Bone marrow (tissue), 2 donors: ENCODE measurements around the gene MPND.
"Not testable (repeated sequence)": the region's sequence is repeated elsewhere in the genome, so short reads cannot be mapped to it uniquely, and the experiment has no call there.

Experiments used
- DNase-seq, 2 donors: peaks; one replicate each; lab custom pipeline; 2025; lab: John Stamatoyannopoulos, UW

MPND gene

DNA sequence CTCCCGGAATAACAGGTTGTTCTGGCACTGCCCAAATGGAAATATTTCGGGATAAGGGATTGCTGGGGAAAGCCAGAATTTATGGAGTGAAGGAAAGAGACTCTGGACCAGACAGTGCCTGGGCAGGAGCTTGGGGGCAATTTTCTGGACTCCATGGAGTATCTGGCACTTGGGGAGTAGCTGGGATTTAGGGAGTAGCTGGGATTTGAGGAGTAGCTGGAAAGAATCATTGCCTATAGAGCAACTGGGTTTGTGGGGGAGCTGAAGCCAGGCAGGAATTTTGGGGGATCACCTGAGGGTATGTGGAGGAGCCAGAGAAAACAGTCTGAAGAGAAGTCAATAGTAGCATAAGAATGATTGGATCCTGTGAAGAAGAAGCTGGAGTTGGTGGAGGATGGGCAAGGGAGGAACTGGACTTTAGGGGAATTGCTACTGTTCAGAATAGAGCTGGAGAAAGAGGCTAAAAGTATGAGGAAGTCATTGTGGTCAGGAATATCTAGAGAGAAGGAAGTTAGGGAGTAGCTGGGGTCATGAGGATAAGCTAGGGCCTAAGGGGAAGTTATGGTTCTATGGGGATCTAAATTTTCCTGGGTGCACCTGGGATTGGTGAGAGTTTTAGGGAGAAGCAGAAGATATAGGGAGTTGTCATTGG is 24.2 kb upstream of the MPND start:
- DNase-seq, result no peak

DNA sequence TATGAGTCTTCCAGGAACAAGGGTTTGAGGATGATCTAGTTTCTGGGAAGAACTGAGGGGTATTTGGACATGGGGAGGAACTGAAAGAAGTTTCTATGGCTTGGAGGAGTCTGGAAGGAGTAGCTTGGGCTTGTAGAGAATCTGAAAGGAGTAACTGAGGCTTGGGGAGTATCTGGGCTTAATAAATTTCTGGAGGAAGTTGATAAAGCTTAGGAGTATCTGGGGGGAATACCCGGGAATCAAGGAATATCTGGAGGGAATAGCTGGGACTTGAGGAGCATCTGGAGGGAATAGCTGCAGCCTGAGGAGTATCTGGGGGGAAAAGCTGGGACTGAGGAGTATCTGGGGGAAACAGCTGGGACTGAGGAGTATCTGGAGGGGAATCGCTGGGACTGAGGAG is 22.9 kb upstream of the MPND start:
- DNase-seq, result no peak

DNA sequence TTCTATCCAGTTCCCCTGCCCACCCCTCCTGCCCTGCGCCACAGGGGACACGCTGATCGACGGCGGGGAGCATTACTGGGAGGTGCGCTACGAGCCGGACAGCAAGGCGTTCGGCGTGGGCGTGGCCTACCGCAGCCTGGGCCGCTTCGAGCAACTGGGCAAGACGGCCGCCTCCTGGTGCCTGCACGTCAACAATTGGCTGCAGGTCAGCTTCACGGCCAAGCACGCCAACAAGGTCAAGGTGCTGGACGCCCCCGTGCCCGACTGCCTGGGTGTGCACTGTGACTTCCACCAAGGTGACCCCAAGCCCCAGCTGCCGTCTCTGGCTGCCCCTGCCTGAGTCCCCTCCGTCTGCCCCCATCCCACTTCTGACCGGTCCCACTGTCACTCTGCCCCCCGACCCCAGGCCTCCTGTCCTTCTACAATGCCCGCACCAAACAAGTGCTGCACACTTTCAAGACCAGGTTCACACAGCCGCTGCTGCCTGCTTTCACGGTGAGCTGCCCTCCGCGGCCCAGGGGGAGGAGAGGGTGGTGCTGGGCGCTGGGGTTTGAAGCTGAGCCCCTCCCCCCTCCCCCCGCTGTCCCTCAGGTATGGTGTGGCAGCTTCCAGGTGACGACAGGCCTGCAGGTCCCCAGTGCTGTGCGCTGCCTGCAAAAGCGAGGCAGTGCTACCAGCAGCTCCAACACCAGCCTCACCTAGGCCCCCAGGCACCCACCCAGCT is 20.3 kb upstream of the MPND start:
- DNase-seq, result no peak

DNA sequence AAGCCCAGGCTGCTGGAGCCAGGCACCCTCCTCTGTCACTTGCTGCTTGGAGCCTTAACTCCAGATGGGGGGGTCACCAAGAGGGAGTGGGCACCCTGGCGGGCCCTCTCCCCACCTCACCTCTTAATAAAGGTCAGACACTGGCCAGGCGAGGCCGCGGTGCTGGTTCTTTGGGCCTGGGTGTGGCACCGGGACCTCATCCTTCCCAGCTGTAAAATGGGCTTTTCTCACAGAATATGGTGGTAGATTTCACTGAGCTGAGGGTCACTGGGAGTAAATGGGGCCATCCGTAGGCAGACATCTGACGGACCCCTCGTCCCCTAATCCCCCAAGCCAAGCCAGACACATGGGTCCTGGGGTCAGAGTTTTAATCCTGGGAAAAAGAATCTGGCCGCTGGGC is 19.7 kb upstream of the MPND start:
- no peak for DNase-seq

DNA sequence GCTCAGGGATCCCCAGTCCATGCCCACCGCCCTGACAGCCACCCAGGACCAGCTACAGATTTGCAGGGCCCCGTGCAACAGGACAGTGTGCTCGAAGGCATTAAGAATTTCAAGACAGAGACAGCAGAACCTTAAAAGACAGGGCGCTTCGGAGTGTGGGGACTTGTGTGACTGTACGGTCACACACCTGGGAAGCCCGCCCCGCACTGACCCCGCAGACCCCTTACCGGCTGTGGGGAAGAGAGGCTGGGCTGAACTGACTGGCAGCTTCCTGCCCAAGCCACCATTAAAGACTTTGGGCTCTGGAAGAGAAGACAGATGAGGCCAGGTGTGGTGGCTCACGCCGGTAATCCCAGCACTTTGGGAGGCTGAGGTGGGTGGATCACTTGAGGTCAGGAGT is 19.1 kb upstream of the MPND start:
- DNase-seq, result no peak

DNA sequence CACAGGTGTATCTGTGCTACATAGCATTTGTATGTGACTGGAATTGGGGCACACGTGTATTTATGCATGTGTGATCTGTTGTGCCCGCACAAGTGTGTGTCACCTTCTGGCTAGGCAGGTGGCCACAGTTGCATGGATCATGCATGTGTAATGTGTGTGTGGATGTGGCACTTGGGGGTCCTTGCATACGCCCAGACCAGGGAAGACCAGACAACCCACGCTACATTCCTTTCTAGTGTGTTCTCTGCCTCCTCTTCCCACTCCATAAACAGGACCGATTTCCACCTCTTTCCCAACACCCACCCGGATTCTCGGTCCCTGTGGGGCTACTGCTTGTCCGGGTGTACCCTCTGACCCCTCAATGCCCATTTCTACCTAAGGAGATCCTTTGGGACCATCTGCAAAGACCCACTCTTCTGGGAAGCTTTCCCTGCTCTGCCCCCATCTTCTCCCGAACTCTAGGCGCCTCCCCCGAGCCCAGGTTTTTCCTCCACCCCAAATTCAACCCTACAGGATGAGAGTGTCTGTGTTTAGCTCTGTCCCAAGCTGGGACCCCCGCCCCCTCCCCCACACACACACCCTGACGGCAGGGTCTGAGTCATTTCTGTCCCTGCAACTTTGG is 17.0 kb upstream of the MPND start:
- no peak for DNase-seq

DNA sequence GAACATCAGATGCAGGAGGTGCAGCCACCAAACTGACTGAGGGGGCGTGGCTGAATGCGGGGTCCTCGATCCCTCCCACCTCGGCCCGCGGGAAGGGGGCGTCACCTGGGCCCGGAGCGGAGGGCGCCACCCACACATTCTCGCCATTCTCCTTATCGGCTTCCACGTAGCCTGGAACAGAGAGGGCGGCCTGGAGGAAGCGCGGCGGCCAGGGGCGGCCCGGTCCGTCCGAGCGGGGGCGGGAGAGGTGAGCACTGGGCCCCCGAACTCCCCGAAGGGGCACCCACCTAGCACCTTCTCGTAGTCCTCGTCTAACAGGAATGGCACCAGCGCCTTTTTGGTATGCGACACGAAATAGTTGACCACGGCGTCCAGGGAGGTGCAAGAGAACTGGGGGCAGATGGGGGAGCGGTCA is 16.5 kb upstream of the MPND start:
- DNase-seq, result no peak

DNA sequence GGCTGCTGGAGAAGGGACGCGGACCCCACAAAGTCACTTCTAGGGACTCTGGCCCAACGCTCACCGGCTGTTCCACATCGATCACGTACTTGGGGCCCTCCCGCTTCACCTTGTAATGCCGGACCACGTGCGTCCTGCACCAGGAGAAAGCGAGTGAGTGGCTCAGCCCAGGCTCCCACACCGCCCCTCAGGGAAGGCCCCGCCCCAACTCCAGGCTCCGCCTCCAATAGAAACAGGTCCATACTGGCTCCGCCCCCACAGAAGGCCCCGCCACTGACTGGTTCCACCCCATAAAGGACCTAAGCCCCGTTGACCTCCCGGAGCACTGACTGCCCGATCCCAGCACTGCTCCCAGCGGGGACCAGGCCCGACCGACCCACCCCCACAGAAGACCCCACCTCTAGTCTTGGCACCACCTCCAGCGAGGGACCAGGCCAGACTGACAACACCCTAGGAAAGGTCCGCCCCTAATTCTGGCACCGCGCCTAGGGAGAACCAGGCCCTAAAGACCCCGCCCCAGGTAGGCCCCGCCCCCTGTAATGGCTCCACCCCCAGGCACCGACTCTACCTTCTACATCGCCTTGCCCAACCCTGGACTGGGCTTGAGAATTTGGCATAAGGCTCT is 16.0 kb upstream of the MPND start:
- DNase-seq, result no peak

DNA sequence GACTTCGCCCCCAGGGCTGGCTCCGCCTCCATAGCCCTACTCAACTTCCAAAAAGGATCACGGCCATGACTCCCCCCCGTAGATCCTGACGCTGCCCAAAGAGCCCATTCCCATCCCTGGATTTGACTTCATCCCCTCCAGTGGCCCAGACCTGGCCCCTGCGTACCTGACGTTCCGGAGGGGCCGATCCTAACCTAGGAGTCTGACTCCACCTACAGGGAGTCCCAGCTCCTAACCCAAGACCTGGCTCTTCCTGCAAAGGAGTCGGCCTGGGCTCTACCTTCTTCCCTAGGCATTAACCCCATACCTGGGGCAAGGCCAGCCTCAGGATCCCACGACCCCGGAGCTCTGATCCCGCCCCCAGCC is 15.5 kb upstream of the MPND start:
- no peak for DNase-seq

DNA sequence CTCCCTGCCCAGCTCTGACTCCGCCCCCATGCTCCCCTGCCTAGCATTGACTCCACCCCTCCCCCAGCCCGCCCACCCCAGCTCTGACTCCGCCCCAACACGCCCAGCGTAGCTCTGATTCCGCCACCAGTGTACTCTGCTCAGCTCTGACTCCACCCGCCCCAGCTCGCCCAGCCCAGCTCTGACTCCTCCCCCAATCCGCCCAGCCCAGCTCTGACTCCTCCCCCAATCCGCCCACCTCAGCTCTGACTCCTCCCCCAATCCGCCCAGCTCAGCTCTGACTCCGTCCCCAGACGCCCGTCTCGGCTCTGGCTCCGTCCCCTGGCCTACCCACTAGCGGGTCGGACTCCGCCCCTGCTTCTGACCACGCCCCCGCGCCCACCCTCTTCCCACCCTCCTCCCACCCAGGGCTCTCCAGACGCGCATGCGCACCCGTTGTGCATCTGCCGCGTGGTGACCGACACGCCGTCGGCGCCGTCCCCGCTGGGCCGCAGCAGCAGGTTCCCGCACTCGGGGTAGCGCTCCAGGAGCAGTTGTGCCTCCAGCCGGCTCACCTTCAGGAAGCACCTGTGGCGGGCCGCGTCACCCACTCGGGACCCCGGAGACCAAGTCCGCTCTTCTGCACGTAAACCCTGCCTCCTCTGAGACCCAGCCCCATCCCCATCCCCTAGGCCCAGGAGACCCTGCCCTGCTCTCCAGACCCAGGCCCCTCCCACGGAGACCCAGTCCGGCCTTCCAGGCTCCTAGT is 14.9 kb upstream of the MPND start:
- DNase-seq, result peak; percentile 79 to 91

DNA sequence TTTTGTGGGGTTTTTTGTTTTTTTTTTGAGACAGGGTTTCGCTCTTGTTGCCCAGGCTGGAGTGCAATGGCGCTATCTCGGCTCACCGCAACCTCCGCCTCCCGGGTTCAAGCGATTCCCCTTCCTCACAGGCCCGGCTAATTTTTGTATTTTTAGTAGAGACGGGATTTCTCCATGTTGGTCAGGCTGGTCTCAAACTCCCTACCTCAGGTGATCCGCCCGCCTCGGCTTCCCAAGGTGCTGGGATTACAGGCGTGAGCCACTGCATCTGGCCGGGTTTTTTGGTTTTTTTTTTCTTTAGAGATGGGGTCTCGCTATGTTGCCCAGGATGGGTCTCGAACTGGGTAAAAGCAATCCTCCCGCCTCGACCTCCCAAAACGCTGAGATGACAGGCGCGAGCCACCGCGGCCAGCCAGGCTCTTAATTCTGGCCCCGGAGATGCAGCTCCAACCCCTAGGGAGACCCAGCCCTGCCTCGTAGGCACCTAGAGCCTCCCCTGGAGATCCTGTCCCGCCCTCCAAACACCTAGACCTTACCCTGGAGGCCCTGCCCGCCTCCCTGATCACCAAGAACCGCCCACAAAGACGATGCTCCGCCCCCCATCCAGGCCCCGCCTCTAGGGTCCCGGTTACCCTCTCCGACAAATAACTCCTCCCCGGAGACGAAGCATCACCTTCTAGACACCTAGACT is 14.2 kb upstream of the MPND start:
- not testable (repeated sequence) for DNase-seq

DNA sequence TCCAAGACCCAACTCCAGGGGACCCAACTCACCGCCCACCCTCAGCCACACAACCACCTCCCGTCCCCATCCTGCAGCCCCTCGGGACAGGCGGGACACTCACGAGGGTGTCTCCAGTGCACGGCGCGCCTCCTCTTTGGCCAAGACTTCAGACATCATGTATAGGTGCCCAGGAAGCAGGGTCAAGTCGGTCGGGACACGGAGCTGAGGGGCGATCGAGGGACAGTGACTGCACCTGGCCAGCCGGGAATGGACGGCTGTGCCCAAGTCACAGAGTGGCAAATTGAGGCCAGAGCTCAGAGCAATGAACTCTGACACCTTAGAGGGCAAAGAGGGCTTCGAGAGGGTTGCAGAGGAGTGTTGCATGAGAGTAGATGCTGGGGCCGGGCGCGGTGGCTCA is 13.5 kb upstream of the MPND start:
- DNase-seq, result no peak

DNA sequence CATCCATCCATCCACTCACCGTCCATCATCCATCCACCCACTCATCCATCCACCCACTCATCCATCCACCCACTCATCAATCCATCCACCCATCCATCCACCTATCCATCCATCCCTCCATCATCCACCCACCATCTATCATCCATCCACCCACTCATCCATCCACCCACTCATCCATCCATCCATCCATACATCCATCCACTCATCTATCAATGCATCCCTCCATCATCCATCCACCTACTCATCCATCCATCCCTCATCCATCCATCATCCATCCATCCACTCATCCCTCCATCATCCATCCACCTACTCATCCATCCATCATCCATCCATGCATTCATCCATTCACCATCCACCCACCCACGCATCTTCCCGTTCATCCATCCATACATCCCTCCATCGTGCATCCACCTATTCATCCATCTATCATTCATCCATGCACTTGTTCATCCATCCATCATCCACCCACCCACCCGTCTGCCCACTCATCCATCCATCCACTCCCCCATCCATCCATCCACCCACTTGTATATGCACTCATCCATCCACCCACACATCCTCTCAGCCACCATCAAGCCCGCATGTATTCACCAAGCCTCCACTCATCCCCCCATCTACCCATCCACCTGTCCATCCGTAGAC is 8.3 kb upstream of the MPND start:
- DNase-seq, result no peak

DNA sequence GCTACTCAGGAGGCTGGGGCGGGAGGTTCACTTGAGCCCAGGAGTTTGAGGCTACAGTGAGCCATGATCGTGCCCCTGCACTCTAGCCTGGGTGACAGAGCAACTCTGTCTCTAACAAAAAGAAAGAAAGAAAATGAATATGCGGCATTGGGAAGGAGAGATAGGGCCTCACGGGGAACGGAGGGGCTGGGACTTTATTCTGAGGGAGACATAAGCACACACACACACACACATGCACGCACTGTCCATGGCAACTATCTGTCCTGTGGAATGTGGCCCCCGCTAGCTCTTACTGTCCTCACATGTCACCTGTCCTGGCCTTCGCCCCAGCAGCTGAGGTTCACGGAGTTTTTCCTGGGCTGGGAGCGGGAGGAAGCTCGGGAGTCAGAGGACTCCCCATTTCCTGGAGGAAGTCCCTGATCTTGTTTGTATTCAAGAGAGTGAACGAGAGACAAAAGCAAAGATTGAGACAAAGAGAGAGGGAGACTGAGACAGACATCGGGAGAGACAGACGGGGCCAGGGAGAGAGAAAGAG is 5.4 kb upstream of the MPND start:
- DNase-seq, result no peak

DNA sequence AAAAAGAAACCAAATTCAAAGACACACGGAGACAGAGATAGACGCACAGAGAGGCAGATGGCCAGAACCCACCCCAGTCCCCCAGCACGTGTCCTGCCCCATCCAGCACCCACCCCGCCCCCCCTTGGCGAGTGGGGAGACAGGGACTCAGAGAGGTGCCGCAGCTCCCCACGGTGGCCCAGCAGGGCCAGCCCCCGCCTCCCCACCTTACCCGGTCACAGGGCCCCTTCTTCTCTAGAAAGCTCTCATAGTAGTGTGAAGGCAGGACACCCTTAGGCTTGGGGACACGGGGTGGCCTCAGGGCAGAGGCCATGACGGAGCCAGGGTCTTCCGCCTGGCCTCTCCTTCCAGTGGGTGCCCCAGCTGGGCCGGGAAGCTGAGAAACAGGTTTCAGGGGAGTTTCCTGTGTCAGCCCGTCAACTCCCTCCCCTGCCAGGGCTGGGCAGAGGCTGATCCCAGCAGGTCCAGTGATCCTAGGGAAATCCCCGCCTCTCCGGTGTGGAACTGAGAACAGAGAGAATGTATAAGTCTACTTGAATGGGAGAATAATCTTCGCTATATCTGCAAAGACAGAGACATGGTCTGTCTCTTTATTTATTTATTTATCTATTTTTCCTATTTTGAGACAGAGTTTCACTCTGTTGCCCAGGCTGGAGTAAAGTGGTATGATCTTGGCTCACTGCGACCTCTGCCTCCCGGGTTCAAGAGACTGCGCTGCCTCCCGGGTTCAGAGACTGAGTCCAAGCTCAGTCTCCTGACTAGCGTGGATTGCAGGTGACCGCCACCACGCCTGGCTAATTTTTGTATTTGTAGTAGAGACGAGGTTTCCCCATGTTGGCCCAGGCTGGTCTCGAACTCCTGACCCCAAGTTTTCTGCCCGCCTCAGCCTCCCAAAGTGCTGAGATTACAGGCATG is 4.7 kb upstream of the MPND start, which contains the start of gene STAP2:
Gene STAP2, minus strand, starts transcription at position 387 of the 915 bp plus-strand sequence. Its CDS starts 74 bp downstream, at position 313.
- DNase-seq, result peak in 1 of 2 donors; percentile 45

DNA sequence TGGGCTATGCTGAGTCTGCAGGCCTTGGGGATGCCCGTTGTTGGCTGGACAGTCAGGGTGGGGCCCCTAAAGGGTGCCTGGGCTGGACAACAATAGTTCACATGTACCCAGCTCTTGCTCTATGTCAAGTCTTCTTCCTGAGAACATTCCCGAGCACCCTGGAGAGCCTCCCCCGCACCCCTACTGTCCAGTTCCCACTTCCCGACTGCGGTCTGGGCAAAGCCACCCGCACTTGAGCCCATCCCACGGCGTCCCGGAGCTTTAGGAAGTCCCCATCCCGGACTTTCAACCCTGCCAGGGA is 1.1 kb upstream of the MPND start:
- no peak for DNase-seq

DNA sequence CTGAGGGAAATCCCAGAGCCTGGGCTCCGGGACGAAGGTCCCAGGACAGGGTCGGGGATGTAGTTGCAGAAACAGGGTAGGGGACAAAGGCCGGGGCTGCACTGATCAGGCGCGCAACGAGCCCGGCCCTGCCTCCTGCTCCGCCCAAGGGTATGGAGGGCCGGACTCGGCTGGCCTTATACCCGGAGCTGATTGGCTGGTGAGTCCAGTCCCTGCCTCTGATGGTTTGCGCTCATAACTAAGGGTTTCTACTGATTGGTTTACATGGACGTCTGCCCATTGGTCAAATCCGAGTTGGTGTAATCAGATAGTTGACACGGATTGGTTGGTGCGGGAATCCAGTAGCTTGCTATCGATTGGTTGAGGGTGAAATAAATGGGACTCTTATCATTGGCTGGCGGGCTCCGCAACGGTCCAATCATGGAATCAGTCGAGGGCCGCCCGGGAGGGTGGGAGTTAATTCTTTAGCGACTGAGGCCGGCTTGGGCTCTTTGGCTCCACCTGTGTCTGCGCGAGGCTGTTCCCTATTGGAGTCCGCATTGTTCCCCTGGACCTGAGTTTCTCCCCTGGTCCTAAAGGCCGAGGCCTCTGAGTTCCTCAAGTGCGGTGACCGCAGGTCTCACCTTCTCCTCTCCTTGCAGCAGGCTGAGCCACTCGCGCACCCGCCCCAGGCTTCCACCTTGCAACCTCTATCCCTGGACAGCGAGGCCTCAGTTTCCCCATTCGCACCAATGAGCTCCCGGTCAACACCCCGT is 570 bp upstream of the MPND start:
- peak; percentile 89 to 99 for DNase-seq

DNA sequence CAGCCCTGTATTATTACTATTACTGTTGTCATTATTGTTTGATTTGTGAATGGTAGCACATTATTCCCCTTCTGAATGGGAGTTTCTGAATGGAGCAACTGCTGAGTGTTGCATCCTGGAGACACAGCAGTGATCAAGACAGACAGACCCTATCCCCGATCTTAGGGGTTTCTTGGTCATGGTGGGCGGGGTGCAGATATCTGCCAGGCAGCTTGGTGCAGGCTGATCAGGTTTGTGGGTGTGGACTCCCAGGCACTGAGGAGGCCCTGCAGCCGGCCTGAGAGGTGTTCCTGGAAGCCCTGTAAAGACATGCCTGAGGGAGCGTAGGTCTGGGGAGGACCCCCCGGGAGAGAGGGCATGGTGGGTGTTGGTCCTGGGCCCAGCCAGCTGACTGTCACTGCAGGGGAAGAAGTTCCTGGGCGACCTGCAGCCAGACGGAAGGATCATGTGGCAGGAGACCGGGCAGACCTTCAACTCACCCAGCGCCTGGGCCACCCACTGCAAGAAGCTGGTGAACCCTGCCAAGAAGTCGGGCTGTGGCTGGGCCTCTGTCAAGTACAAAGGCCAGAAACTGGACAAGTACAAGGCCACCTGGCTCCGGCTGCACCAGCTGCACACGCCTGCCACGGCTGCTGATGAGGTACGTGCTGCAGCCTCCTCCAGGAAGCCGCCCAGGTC is 2.1 kb downstream of the MPND start:
- DNase-seq, result no peak

DNA sequence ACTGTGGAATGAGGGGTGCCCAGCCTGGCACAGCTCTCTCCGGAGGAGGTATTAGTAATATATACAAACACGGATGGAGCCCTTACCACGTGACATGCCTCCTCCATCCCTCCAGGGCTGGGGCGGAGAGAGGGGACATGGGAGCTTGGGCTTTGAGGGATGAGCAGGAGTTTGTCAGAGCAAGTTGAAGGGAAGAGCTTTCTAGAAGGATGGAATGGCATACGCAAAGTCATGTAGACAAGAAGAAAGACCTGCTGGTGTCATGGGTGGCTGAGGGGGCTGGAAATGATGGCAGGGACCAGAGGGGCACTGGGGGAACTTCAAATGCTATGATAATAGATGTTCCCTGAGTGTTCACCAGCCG is 2.6 kb downstream of the MPND start:
- no peak for DNase-seq
